HEK293 (cell line): ENCODE measurements around the gene IKZF1.

Source experiments
- CTCF ChIA-PET: fragments of 350-600 bp; formaldehyde crosslinking; extraction: SDS; loops from one replicate; lab custom pipeline; 2021; ENCODE audit warnings: antibody characterized with exemption; lab: Yijun Ruan, JAX
- POLR2A ChIA-PET: fragments of 300-600 bp; formaldehyde crosslinking; extraction: SDS; loops from one replicate; lab custom pipeline; 2020; ENCODE audit warnings: antibody characterized with exemption, inconsistent platforms; lab: Yijun Ruan, JAX
- H3K27ac ChIP-seq: fragments of 200-500 bp; sonication (Bioruptor generic); 2 replicates; pipeline ENCODE4 v1.5.1; 2014; ENCODE audit warnings: low read depth, low read length, control low read depth, inconsistent platforms; ENCODE audit errors: extremely low read depth
- H3K36me3 ChIP-seq, 2 experiments: fragments of 200-500 bp in 1 of 2; sonication (Bioruptor generic) in 1 of 2; 1 replicate in 1 of 2; 2 replicates in 1 of 2; pipeline ENCODE4 v1.5.1; 2014 to 2017; ENCODE audit warnings: inconsistent platforms in 2 of 2, low read length in 2 of 2; ENCODE audit not compliant: control insufficient read depth in 2 of 2, insufficient read depth in 1 of 2
- H3K4me1 ChIP-seq: fragments of 200-500 bp; sonication (Bioruptor generic); 2 replicates; pipeline ENCODE4 v1.5.1; 2014; ENCODE audit warnings: mild to moderate bottlenecking, low read length, inconsistent platforms; ENCODE audit not compliant: control insufficient read depth, insufficient read depth
- H3K4me3 ChIP-seq: 2 replicates; pipeline ENCODE4 v1.5.1; 2011; ENCODE audit warnings: low read depth, mild to moderate bottlenecking, control low read depth, low read length, moderate library complexity
- H3K9me3 ChIP-seq: fragments of 200-500 bp; sonication (Bioruptor generic); 2 replicates; pipeline ENCODE4 v1.5.1; 2014; ENCODE audit warnings: low read depth, low read length, inconsistent platforms; ENCODE audit not compliant: control insufficient read depth, insufficient read depth
- BCL11A ChIP-seq: fragments of 450-650 bp; formaldehyde crosslinking; IDR thresholded peaks from 2 replicates; pipeline ENCODE4 v1.5.1; 2016; ENCODE audit warnings: low read depth, missing biosample characterization, missing genetic modification characterization
- IKZF3 ChIP-seq: fragments of 450-650 bp; IDR thresholded peaks from 2 replicates; pipeline ENCODE4 v1.5.0; 2018; ENCODE audit warnings: missing biosample characterization, mild to moderate bottlenecking, missing genetic modification characterization, moderate library complexity
- PRDM1 ChIP-seq: fragments of 450-650 bp; formaldehyde crosslinking; IDR thresholded peaks from 2 replicates; pipeline ENCODE4; 2016; ENCODE audit warnings: missing biosample characterization, missing genetic modification characterization
- ZNF335 ChIP-seq: fragments of 450-650 bp; formaldehyde crosslinking; conservative IDR thresholded peaks from 2 replicates; pipeline ENCODE4 v1.5.1; 2016; ENCODE audit warnings: missing biosample characterization, missing genetic modification characterization
- ZNF37A ChIP-seq: fragments of 450-650 bp; IDR thresholded peaks from 2 replicates; pipeline ENCODE4 v1.5.1; 2018; ENCODE audit warnings: missing biosample characterization, missing genetic modification characterization
- ZNF677 ChIP-seq: fragments of 450-650 bp; IDR thresholded peaks from 2 replicates; pipeline ENCODE4 v1.5.0; 2018; ENCODE audit warnings: missing biosample characterization, mild to moderate bottlenecking, missing genetic modification characterization, moderate library complexity
- ZNF785 ChIP-seq: fragments of 450-650 bp; formaldehyde crosslinking; IDR thresholded peaks from 2 replicates; pipeline ENCODE4 v1.5.1; 2016; ENCODE audit warnings: missing biosample characterization, missing genetic modification characterization
- TF ChIP-seq, protein P1 (sequence below): fragments of 450-650 bp; formaldehyde crosslinking; IDR thresholded peaks from 2 replicates; pipeline ENCODE4 v1.5.1; 2016; ENCODE audit warnings: missing biosample characterization, missing genetic modification characterization
- TF ChIP-seq, protein P2 (sequence below): fragments of 450-650 bp; formaldehyde crosslinking; IDR thresholded peaks from 2 replicates; pipeline ENCODE4 v1.5.1; 2016; ENCODE audit warnings: missing biosample characterization, missing genetic modification characterization

Gene IKZF1

GRCh38 chr7:50449881-50450589 lies 145.5 kb downstream of the IKZF1 start, which contains the start of gene FIGNL1 (continued):
- TF ChIP-seq, protein P1, sequence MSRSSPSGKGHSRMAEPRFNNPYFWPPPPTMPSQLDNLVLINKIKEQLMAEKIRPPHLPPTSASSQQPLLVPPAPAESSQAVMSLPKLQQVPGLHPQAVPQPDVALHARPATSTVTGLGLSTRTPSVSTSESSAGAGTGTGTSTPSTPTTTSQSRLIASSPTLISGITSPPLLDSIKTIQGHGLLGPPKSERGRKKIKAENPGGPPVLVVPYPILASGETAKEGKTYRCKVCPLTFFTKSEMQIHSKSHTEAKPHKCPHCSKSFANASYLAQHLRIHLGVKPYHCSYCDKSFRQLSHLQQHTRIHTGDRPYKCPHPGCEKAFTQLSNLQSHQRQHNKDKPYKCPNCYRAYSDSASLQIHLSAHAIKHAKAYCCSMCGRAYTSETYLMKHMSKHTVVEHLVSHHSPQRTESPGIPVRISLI, result no peak
- TF ChIP-seq ZNF677 (no peak), BCL11A (tag by site-specific recombination) (no peak), IKZF3 (tag by site-specific recombination) (peak; percentile 48; the same call in 1 of the 2 replicates), PRDM1 (no peak), ZNF37A (tag by site-specific recombination) (no peak)
- TF ChIP-seq, protein P2, sequence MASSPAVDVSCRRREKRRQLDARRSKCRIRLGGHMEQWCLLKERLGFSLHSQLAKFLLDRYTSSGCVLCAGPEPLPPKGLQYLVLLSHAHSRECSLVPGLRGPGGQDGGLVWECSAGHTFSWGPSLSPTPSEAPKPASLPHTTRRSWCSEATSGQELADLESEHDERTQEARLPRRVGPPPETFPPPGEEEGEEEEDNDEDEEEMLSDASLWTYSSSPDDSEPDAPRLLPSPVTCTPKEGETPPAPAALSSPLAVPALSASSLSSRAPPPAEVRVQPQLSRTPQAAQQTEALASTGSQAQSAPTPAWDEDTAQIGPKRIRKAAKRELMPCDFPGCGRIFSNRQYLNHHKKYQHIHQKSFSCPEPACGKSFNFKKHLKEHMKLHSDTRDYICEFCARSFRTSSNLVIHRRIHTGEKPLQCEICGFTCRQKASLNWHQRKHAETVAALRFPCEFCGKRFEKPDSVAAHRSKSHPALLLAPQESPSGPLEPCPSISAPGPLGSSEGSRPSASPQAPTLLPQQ (tag by site-specific recombination), result peak; percentile 81

DNA sequence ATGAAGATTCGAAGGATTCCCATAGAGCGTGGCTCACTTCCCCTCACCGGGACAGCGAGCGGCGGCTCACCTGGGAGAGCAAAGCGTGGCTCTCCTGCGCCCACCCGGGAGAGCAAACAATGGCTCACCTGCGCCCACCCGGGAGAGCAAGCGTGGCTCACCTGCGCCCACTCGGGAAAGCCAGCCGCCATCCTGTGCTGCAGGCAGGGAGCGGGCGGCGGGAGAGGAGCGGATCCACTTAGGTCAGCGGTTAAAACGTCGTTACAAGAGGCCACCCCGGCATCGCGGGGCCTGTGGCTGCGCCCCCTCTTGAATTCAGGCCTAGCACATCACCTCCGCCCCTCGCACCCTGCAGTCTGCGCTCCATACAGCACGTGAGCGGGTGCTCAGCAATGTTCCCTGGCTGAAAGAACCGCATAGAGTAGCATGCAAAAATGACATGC lies 146.1 kb downstream of the IKZF1 start:
- peaks cover 11 to 20% of the 10 kb centered on the region in 2 experiments; a peak in 2 of 3 replicates for H3K36me3 ChIP-seq
- TF ChIP-seq ZNF785 (tag by site-specific recombination) (no peak), ZNF335 (tag by site-specific recombination) (no peak)
- peak overlapping the region; percentile 95 for H3K4me3 ChIP-seq
- H3K9me3 ChIP-seq, result no peaks in the 10 kb centered on the region
- ChIA-PET CTCF (no interaction called here), POLR2A (no interaction called here)
- peak overlapping the region; percentile 78 for H3K27ac ChIP-seq
- H3K4me1 ChIP-seq, result peaks cover 12% of the 10 kb centered on the region
